22Rv1 (cell line): ENCODE results near the gene PCNX1.

Source experiments
- ZFX ChIP-seq: fragments of 450-650 bp; IDR thresholded peaks from 2 replicates; pipeline ENCODE4 v1.6.1; 2017; ENCODE audit warnings: antibody characterized with exemption, borderline replicate concordance
- TF ChIP-seq, protein P1 (sequence below): fragments of 450-650 bp; IDR thresholded peaks from 2 replicates; pipeline ENCODE4 v1.5.1; 2017; ENCODE audit warnings: mild to moderate bottlenecking

DNA sequence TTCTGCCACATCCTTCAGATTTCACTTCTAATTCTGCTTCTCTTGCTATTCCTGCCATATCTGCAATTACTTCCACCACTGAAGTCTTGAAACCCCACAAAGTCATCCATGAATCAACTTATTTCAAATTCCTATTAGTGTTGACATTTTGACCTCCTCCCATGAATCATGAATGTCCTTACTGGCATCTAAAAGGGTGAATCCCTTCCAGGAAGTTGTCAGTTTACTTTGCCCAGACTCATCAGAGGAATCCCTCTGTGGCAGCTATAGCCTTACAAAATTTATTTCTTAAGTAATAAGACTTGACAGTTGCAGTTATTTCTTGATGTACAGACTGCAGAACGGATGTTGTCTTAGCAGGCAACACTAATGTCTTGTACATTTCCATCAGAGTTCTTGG is 162.9 kb downstream of the PCNX1 start:
- TF ChIP-seq, protein P1, sequence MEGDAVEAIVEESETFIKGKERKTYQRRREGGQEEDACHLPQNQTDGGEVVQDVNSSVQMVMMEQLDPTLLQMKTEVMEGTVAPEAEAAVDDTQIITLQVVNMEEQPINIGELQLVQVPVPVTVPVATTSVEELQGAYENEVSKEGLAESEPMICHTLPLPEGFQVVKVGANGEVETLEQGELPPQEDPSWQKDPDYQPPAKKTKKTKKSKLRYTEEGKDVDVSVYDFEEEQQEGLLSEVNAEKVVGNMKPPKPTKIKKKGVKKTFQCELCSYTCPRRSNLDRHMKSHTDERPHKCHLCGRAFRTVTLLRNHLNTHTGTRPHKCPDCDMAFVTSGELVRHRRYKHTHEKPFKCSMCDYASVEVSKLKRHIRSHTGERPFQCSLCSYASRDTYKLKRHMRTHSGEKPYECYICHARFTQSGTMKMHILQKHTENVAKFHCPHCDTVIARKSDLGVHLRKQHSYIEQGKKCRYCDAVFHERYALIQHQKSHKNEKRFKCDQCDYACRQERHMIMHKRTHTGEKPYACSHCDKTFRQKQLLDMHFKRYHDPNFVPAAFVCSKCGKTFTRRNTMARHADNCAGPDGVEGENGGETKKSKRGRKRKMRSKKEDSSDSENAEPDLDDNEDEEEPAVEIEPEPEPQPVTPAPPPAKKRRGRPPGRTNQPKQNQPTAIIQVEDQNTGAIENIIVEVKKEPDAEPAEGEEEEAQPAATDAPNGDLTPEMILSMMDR = no peak
- TF ChIP-seq ZFX = no peak
